ENCODE measurements around the gene ABHD17C. TPM values are rescaled to one million over a fixed set of nuclear protein-coding genes. Genes with fewer than 3 reads are reported as not detected.
"Not testable (repeated sequence)": the region's sequence is repeated elsewhere in the genome, so short reads cannot be mapped to it uniquely, and the experiment has no call there.

Gene ABHD17C
- polyA plus RNA-seq, 1 donor: 5.0 TPM

DNA sequence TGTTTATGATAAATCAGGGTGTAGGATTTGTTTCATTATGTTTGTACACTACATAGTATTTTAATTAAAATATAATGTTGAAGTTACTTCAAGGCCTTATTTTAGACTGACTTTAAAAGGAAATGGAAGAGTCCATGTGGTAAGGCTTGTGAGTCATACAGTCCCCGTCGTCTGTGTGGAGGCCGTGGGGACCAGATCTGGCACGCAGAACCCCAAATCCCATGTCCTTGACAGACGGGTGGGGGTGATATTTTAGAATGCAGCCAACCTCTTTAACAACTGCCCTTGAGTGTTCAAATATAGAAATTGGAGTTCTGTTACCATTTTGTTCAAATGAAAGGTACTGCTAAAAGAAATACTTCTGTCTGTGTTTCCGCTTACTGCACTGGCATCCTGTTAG, 35.8 kb downstream of the ABHD17C start:
- DNase-seq (ENCODE audit: low read depth): no peak

DNA sequence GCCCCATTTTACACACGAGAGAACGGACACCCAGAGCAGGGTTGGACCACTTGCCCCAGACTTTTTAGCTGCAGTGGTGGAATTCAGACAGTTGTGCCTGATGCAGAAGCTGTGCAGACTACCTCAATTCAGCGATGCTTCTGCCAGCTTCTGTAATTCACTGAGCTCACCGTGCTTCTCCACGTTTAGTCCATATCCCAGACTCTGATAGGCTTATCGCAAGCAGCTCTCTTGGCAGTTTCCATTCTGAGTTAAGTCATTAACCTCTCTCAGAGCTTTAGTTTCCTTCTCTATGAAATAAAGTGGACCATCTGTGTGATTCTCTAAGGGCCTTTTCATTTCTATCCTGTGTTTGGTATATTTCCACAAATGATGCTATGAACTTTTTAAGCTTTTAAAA, 37.1 kb downstream of the ABHD17C start:
- DNase-seq (ENCODE audit: low read depth): no peak

- no peak for DNase-seq (ENCODE audit: low read depth)
These were observed 37.7 kb downstream of the ABHD17C start for GRCh38 chr15:80732818-80733217.

DNA sequence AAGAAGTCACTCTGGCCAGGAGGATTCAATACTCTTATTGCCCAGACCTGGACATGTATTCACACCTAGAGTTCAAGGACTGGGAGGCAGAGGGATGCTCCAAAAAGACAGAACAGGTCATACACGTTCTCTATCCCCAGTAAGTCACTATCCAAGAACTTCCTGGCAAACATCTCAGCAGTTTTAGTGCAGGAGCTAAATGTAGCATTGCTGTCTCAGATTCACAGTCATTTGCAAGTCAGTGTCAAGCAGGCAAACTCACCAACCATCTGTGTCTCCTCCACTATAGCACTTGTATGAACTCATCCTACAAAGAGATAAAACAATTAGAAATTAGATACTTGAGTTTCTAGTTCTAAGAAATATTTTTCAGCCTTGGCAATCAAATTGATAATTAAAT, 38.4 kb downstream of the ABHD17C start:
- DNase-seq (ENCODE audit: low read depth): no peak

- DNase-seq (ENCODE audit: low read depth): no peak
These were observed 40.2 kb downstream of the ABHD17C start for GRCh38 chr15:80735344-80735743.

- DNase-seq (ENCODE audit: low read depth): no peak
These were observed 41.5 kb downstream of the ABHD17C start for GRCh38 chr15:80736560-80736959.

DNA sequence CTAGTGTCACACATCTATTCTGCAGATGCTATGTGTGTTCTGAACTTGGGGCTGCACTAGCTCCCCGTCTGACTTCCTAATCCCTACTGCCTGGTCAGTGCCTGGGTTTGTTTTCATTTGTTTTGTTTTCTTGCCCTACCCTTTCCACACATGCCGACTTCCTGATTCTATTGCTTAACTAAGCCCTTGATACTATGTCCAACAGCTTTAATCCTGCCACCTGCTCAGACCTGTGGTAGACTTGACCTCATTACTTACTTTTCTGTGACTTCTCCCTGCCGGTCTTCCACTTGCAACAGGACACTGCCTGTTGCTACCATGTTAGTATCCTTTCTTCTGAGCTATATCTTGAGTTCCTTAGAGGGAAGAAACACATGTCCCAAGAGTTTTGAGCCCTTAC, 44.8 kb downstream of the ABHD17C start:
- DNase-seq (ENCODE audit: low read depth): no peak

GRCh38 chr15:80742081-80742480, 47.0 kb downstream of the ABHD17C start:
- no peak for DNase-seq (ENCODE audit: low read depth)

- no peak for DNase-seq (ENCODE audit: low read depth)
These were observed 48.2 kb downstream of the ABHD17C start for GRCh38 chr15:80743189-80743833.

DNA sequence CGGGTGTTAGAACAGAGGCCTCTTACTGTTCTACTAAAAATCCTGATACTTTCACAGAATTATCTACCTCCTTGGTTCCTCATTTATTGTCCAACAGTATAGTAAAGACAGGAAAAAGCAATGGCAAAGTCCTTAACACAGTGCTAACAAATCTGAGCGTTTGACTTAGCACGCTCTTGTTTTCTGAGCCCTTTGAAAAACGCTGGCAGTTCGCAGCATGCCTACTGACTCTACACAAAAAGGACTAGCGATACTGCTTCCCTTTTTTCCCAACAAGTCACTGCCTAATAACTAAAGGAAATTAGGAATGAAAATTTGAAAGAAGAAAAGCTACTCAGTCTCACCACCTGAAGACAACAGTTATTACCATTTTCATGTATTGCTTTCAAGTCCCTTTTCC, 49.3 kb downstream of the ABHD17C start:
- no peak for DNase-seq (ENCODE audit: low read depth)

DNA sequence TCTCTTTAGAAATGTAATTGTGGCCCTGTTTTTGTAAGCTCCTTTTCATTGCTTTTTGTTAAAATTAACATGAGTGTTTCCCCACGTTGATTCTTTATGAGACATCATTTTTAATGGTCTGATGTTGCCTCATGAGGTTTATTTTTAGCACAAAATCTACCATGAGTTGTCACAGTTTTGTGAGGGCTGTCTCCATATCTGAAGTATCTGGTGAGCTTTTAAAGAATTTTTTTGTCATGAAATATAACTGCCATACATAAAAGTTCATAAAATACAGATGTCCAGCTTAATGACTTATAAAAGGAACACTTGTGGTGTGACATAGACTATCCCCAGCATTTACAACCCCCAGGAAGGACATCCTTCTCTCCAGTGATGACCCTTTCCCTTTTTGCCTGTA, 49.7 kb downstream of the ABHD17C start:
- DNase-seq (ENCODE audit: low read depth): no peak

- no peak for DNase-seq (ENCODE audit: low read depth)
These were observed 50.8 kb downstream of the ABHD17C start for GRCh38 chr15:80745888-80746287.

DNA sequence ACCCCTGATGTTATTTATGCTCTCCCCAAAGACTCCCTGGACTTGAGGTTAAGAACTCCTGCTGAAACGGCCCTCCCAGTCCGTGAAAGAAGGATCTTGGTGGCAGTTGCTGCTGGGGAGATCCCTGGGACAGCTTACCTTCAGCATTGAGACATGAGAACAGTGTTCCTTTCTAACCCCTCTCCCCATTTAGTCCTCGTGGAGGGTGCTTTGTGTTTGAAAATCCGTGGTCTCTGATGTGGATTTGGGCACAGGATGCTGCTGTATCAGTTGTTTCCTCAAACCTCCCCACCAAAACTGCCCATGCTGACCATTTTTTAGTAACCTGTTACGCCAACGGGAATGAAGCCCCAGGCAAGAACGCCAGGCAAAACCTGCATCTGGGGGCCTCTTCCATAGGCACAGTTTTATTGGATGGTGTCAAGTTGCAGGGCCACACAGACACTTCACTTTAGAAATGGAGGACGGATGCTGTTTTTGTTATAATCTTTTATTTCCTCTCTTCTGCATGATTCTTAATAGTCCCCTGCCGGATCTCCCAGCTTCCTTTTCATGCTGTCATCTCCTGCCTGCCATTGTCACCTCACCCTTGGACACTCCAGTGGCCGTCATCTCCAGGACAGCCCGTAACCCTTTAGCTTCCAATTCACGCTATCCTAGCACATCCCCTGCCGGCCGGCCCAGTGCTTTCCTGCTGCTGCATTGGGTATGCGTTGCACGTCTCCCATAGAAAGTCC, 52.4 kb downstream of the ABHD17C start:
- DNase-seq (ENCODE audit: low read depth): no peak

GRCh38 chr15:80749589-80749988, 54.5 kb downstream of the ABHD17C start:
- no peak for DNase-seq (ENCODE audit: low read depth)

GRCh38 chr15:80750575-80750974, 55.5 kb downstream of the ABHD17C start:
- no peak for DNase-seq (ENCODE audit: low read depth)

DNA sequence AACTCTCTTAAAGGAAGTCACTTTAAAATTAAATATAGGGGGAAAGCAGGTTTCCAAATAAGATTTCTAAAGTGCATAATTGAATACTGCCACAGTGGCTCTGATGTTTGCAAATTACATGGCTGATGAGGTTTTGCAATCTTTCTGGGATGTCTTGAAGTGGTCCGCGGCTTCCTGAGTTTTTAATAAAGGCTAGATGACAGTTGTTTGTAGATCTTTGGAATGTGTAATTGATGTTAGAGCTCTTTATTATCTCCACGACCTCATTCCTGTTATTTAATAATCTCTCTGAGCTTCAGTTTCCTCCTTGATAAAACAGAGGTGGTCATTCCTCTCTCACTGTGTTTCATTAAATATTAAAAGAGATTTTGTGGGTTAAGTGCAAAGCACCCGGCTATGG, 57.1 kb downstream of the ABHD17C start:
- no peak for DNase-seq (ENCODE audit: low read depth)

- DNase-seq (ENCODE audit: low read depth): no peak
These were observed 58.1 kb downstream of the ABHD17C start for GRCh38 chr15:80753161-80753560.

DNA sequence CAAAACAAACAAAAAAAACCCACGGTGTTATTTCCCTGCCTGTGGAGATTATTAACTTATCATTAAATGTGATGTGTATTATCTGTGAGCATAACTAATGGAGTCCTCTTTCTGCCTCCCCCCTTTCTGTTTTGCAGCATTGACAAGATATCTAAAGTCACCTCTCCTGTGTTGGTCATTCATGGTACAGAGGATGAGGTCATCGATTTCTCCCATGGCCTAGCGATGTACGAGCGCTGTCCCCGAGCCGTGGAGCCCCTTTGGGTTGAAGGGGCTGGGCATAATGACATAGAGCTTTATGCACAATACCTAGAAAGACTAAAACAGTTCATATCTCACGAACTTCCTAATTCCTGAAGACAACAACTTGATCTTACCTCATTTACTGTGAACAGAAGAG, 58.9 kb downstream of the ABHD17C start:
- no peak for DNase-seq (ENCODE audit: low read depth)

DNA sequence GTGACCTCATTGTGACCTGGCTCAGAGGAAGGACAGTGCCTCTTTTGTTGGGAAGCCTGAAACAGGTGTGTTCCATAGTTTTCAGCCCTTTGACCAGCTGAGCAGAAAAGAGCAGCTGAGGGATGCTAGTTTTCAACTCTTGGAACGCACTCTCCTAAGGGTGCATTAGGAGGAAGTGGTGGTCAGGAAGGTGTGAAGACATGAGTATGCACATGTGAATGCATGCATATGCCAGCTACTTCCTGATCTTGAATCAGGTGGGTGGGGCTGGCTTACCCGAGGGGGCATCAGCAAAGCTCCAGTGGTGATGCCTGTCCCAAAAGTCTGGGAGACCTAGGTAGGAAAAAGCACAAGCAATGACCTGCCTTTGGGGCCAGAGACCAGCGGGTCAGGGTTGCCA, 60.8 kb downstream of the ABHD17C start:
- no peak for DNase-seq (ENCODE audit: low read depth)

- no peak for DNase-seq (ENCODE audit: low read depth)
These were observed 63.1 kb downstream of the ABHD17C start for GRCh38 chr15:80758130-80758745.

- no peak for DNase-seq (ENCODE audit: low read depth)
These were observed 65.8 kb downstream of the ABHD17C start for GRCh38 chr15:80760960-80761359.

GRCh38 chr15:80761754-80762153, 66.6 kb downstream of the ABHD17C start:
- no peak for DNase-seq (ENCODE audit: low read depth)

DNA sequence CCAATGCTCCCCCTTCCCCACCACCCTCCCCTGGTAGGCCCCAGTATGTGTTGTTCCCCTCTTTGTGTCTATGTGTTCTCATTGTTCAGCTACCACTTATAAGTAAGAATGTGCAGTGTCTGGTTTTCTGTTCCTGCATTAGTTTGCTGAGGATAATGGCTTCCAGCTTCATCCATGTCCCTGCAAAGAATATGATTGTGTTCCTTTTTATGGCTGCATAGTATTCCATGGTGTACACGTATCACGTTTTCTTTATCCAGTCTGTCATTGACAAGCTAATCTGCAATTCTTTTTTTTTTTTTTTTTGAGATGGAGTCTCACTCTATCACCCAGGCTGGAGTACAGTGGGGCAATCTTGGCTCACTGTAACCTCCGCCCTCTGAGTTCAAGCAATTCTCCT, 68.1 kb downstream of the ABHD17C start:
- not testable (repeated sequence) for DNase-seq (ENCODE audit: low read depth)
